Stimulated activated CD8-positive, alpha-beta memory T cell treated with anti-CD3 and anti-CD28 coated beads, Interleukin-7, amount 100 ng/mL, for 4 hours (primary cell): ENCODE data around the gene ENGASE.

Source experiments
- DNase-seq, 2 donors: peaks; one replicate each; pipeline ENCODE4 v3.0.0-alpha.2; 2020; ENCODE audit warnings: low read depth in 2 of 2

ENGASE gene

GRCh38 chr17:79080349-79080748 is 5.7 kb downstream of the ENGASE start:
- DNase-seq: no peak

- no peak for DNase-seq
Observed at GRCh38 chr17:79080761-79081290, 6.2 kb downstream of the ENGASE start.

- no peak for DNase-seq
Observed at GRCh38 chr17:79081571-79082276, 7.1 kb downstream of the ENGASE start.

- DNase-seq: no peak
Observed at GRCh38 chr17:79082311-79083190, 7.9 kb downstream of the ENGASE start.

- no peak for DNase-seq
Observed at GRCh38 chr17:79083191-79083971, 8.8 kb downstream of the ENGASE start.

- no peak for DNase-seq
Observed at GRCh38 chr17:79084291-79085153, 9.9 kb downstream of the ENGASE start.

GRCh38 chr17:79085154-79085920 is 10.7 kb downstream of the ENGASE start:
- no peak for DNase-seq

- no peak for DNase-seq
Observed at GRCh38 chr17:79085921-79086551, 11.4 kb downstream of the ENGASE start.

GRCh38 chr17:79086609-79087427 is 12.2 kb downstream of the ENGASE start:
- DNase-seq: no peak

- peak; percentile 27 to 59 for DNase-seq
Observed at GRCh38 chr17:79087428-79088143, 13.0 kb downstream of the ENGASE start.

- DNase-seq: no peak
Observed at GRCh38 chr17:79088247-79088996, 13.8 kb downstream of the ENGASE start.

GRCh38 chr17:79088997-79089328 is 14.3 kb downstream of the ENGASE start:
- no peak for DNase-seq

GRCh38 chr17:79089720-79090442 is 15.3 kb downstream of the ENGASE start:
- no peak for DNase-seq

GRCh38 chr17:79090443-79091225 is 16.0 kb downstream of the ENGASE start:
- DNase-seq: no peak

GRCh38 chr17:79091226-79091670 is 16.6 kb downstream of the ENGASE start:
- no peak for DNase-seq

- DNase-seq: no peak
Observed at GRCh38 chr17:79092567-79092966, 17.9 kb downstream of the ENGASE start.
